SK-N-SH (cell line): ENCODE data around the gene CPA1. TPM values are rescaled to one million over a fixed set of nuclear protein-coding genes. Genes with fewer than 3 reads are reported as not detected.

Source experiments
- CTCF ChIA-PET: fragments of 300-600, 350-600 bp; formaldehyde crosslinking; extraction: SDS; loops from one replicate; lab custom pipeline; 2021; lab: Yijun Ruan, JAX
- POLR2A ChIA-PET: fragments of 350-600 bp; sonication (Branson Sonifier 250); formaldehyde crosslinking; extraction: SDS; loops from one replicate; lab custom pipeline; 2020; ENCODE audit warnings: antibody characterized with exemption, inconsistent platforms; lab: Yijun Ruan, JAX
- DNase-seq: peaks from one replicate; pipeline ENCODE4 v3.0.0; 2012
- H2AFZ ChIP-seq: fragments of 200-600 bp; sonication (generic); 2 replicates; pipeline ENCODE4 v1.8.1; 2016; ENCODE audit warnings: antibody characterized with exemption, mild to moderate bottlenecking, low read depth
- H3F3A ChIP-seq: fragments of 200-600 bp; sonication (generic); replicated peaks from 2 replicates; pipeline ENCODE3; 2016; ENCODE audit warnings: antibody characterized with exemption, mild to moderate bottlenecking; ENCODE audit not compliant: insufficient read depth
- H3K27ac ChIP-seq, 2 experiments: fragments of 200-500 bp in 1 of 2; fragments of 200-600 bp in 1 of 2; sonication (Bioruptor generic) in 1 of 2; sonication (generic), shearing (Covaris generic) in 1 of 2; 2 replicates each; pipeline versions ENCODE4 v1.5.1 to v1.6.1; 2014 to 2016; ENCODE audit warnings: low read depth in 2 of 2, inconsistent platforms in 1 of 2, low read length in 1 of 2, mild to moderate bottlenecking in 1 of 2, mixed read lengths in 1 of 2
- H3K27me3 ChIP-seq: fragments of 200-600 bp; sonication (generic), shearing (Covaris generic); 2 replicates; pipeline ENCODE4 v1.6.1; 2016; ENCODE audit warnings: mixed run types; ENCODE audit not compliant: insufficient read depth
- H3K36me3 ChIP-seq, 2 experiments: fragments of 200-500 bp in 1 of 2; fragments of 200-600 bp in 1 of 2; sonication (Bioruptor generic) in 1 of 2; sonication (generic) in 1 of 2; replicated peaks in 1 of 2; 2 replicates each; pipeline versions ENCODE3 to v1.5.1; 2014 to 2016; ENCODE audit warnings: low read length in 1 of 2, mild to moderate bottlenecking in 1 of 2; ENCODE audit not compliant: insufficient read depth in 2 of 2, control insufficient read depth in 1 of 2
- H3K4me1 ChIP-seq, 2 experiments: fragments of 200-500 bp in 1 of 2; fragments of 200-600 bp in 1 of 2; sonication (Bioruptor generic) in 1 of 2; sonication (generic), shearing (Covaris generic) in 1 of 2; 2 replicates each; pipeline versions ENCODE4 v1.5.1 to v1.6.1; 2014 to 2016; ENCODE audit warnings: low read depth in 1 of 2, low read length in 1 of 2, mixed run types in 1 of 2; ENCODE audit not compliant: insufficient read depth in 2 of 2, control insufficient read depth in 1 of 2
- H3K4me2 ChIP-seq: fragments of 200-600 bp; sonication (generic), shearing (Covaris generic); 2 replicates; pipeline ENCODE4 v1.6.1; 2017; ENCODE audit warnings: mixed run types
- H3K4me3 ChIP-seq, 2 experiments: fragments of 200-500 bp in 1 of 2; fragments of 200-600 bp in 1 of 2; sonication (Bioruptor generic) in 1 of 2; sonication (generic), shearing (Covaris generic) in 1 of 2; 2 replicates each; pipeline versions ENCODE4 v1.5.1 to v1.8.1; 2014 to 2016; ENCODE audit warnings: low read depth in 2 of 2, inconsistent platforms in 1 of 2, low read length in 1 of 2, mild to moderate bottlenecking in 1 of 2, mixed read lengths in 1 of 2, moderate library complexity in 1 of 2
- H3K79me2 ChIP-seq: fragments of 200-600 bp; sonication (generic); 2 replicates; pipeline ENCODE4 v1.8.1; 2017; ENCODE audit warnings: mild to moderate bottlenecking; ENCODE audit not compliant: insufficient read depth
- H3K9ac ChIP-seq: fragments of 200-600 bp; sonication (generic); 2 replicates; pipeline ENCODE4 v1.6.1; 2017; ENCODE audit warnings: mixed run types
- H3K9me2 ChIP-seq: fragments of 200-600 bp; sonication (generic); 2 replicates; pipeline ENCODE4 v1.6.1; 2017; ENCODE audit warnings: mixed run types
- H3K9me3 ChIP-seq: fragments of 200-600 bp; sonication (generic); 2 replicates; pipeline ENCODE4 v1.6.1; 2017; ENCODE audit warnings: mixed run types, mild to moderate bottlenecking, moderate library complexity
- H4K20me1 ChIP-seq: fragments of 200-600 bp; sonication (generic); 2 replicates; pipeline ENCODE4 v1.6.1; 2017; ENCODE audit warnings: mild to moderate bottlenecking, mixed run types; ENCODE audit not compliant: insufficient read depth
- IRF3 ChIP-seq: fragments of 150-350 bp; IDR thresholded peaks from 2 replicates; pipeline ENCODE4 v1.6.1; 2016; ENCODE audit warnings: mild to moderate bottlenecking, low read depth, low read length
- JUND ChIP-seq: IDR thresholded peaks from 2 replicates; pipeline ENCODE4 v1.4.0; 2012
- MEF2A ChIP-seq: IDR thresholded peaks from 2 replicates; pipeline ENCODE4 v1.4.0; 2012; ENCODE audit warnings: low read depth, borderline replicate concordance
- MXI1 ChIP-seq: IDR thresholded peaks from 2 replicates; pipeline ENCODE4 v1.6.1; 2012; ENCODE audit warnings: mild to moderate bottlenecking, low read depth, low read length, improper control_type of control experiment
- NFIC ChIP-seq: IDR thresholded peaks from 2 replicates; pipeline ENCODE4 v1.4.0; 2012; ENCODE audit warnings: borderline replicate concordance
- NRF1 ChIP-seq: IDR thresholded peaks from 2 replicates; pipeline ENCODE4 v1.6.1; 2012; ENCODE audit warnings: low read depth, mild to moderate bottlenecking, low read length
- PBX3 ChIP-seq: IDR thresholded peaks from 2 replicates; pipeline ENCODE4; 2012
- POLR2AphosphoS5 ChIP-seq: IDR thresholded peaks from 2 replicates; pipeline ENCODE4 v1.6.1; 2012; ENCODE audit warnings: low read depth, low read length
- RAD21 ChIP-seq: IDR thresholded peaks from 2 replicates; pipeline ENCODE4 v1.6.1; 2012; ENCODE audit warnings: mild to moderate bottlenecking, low read length
- RCOR1 ChIP-seq: fragments of 150-350 bp; IDR thresholded peaks from 2 replicates; pipeline ENCODE4 v1.6.1; 2017; ENCODE audit warnings: antibody characterized with exemption, low read length
- REST ChIP-seq: IDR thresholded peaks from 2 replicates; pipeline ENCODE4 v1.6.1; 2012; ENCODE audit warnings: mild to moderate bottlenecking, low read depth, low read length, moderate library complexity
- RFX5 ChIP-seq: IDR thresholded peaks from 2 replicates; pipeline ENCODE4 v1.6.1; 2012; ENCODE audit warnings: mild to moderate bottlenecking, improper control_type of control experiment, low read length
- RXRA ChIP-seq: IDR thresholded peaks from 2 replicates; pipeline ENCODE4 v1.4.0; 2012; ENCODE audit warnings: low read depth, mild to moderate bottlenecking, borderline replicate concordance
- SIN3A ChIP-seq: IDR thresholded peaks from 2 replicates; pipeline ENCODE4 v1.6.1; 2012; ENCODE audit warnings: low read depth, mild to moderate bottlenecking, low read length, moderate library complexity, borderline replicate concordance
- SMC3 ChIP-seq: IDR thresholded peaks from 2 replicates; pipeline ENCODE4 v1.6.1; 2012; ENCODE audit warnings: low read depth, low read length, improper control_type of control experiment
- TCF12 ChIP-seq: IDR thresholded peaks from 2 replicates; pipeline ENCODE4 v1.4.0; 2012
- TEAD4 ChIP-seq: IDR thresholded peaks from 2 replicates; pipeline ENCODE4 v1.4.0; 2012; ENCODE audit warnings: mild to moderate bottlenecking, borderline replicate concordance; ENCODE audit not compliant: insufficient read depth
- YY1 ChIP-seq: IDR thresholded peaks from 2 replicates; pipeline ENCODE4 v1.4.0; 2012; ENCODE audit warnings: low read depth, mild to moderate bottlenecking
- WGBS: methylation state at CpG from one replicate; pipeline ENCODE4 v1.1.6; 2017; ENCODE audit warnings: low lambda C conversion rate; 5-methylcytosine and 5-hydroxymethylcytosine counted together
- polyA plus RNA-seq, 3 experiments: library from polyadenylated mRNA; depleted of rRNA; stranded (reverse); fragments of >200 nt; gene quantifications; 2 replicates each; pipeline ENCODE4 v1.2.3, GENCODE V29; 2012
- TF ChIP-seq, protein P1 (sequence below): IDR thresholded peaks from 2 replicates; pipeline ENCODE4 v1.4.0; 2012; ENCODE audit warnings: low read depth
- TF ChIP-seq, protein P2 (sequence below): IDR thresholded peaks from 2 replicates; pipeline ENCODE4 v1.4.0; 2012; ENCODE audit warnings: low read depth, borderline replicate concordance

CPA1 gene
- polyA plus RNA-seq, 1 of the 3 experiments (the other 2 are of a cell fraction) = 0.05 TPM

DNA sequence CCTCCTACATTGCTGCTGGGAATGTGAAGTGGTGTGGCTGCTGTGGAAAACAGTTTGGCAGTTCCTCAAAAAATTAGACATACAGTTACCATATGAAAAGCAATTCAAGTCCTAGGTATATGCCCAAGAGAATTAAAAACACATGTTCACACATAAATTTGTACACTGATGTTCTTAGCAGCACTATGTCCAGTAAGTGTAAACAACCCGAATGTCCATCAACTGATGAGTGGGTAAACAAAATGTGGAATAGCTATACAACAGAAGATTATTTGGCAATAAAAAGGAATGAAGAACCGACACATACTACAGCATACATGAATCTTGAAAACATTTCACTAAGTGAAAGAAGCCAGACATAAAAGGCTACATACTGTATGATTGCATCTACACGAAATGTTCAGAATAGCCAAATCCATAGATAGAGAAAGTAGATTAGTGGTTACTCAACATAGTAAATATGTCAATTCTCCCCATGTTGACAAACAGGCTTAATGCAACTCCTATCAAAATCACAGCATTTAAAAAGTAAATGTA, 43.3 kb downstream of the CPA1 start:
- DNase-seq = no peak
- Histone ChIP-seq H3K27ac (no peak overlapping the region), H3K4me3 (no peak overlapping the region), H3K4me2 (no peak overlapping the region), H3K9me3 (no peaks in the 10 kb centered on the region), H3K9ac (no peak overlapping the region), H3F3A (peaks cover 5% of the 10 kb centered on the region), H3K79me2 (no peaks in the 10 kb centered on the region), H2AFZ (no peak overlapping the region), H3K9me2 (no peaks in the 10 kb centered on the region), H3K4me1 (peaks cover 4 to 11% of the 10 kb centered on the region in 2 experiments; a peak in 3 of 4 replicates), H3K27me3 (no peaks in the 10 kb centered on the region), H4K20me1 (no peaks in the 10 kb centered on the region), H3K36me3 (peaks cover 2 to 3% of the 10 kb centered on the region in 2 experiments)
- WGBS = 91% methylated on average over 3 of the region's 3 CpGs
- POLR2A ChIA-PET = interaction anchor here (0.6 to 1.2 kb wide), 2 partner anchors 17 to 944 kb away, joined by 4 to 5 read pairs; partner anchors contain the start of gene CEP41
- CTCF ChIA-PET = interaction anchor here (1.0 kb wide), 1 partner anchor 145 kb away, joined by 3 read pairs; no protein-coding TSS in a partner anchor
- no peak for TF ChIP-seq MXI1
- no peak for TF ChIP-seq JUND
- TF ChIP-seq MEF2A = no peak
- TF ChIP-seq RCOR1 = no peak
- TF ChIP-seq SMC3 = no peak
- no peak for TF ChIP-seq NFIC
- no peak for TF ChIP-seq POLR2AphosphoS5
- TF ChIP-seq, protein P1, sequence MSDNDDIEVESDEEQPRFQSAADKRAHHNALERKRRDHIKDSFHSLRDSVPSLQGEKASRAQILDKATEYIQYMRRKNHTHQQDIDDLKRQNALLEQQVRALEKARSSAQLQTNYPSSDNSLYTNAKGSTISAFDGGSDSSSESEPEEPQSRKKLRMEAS = no peak

- Histone ChIP-seq H3K27ac (no peak overlapping the region), H3K27me3 (no peaks in the 10 kb centered on the region), H3F3A (peaks cover 5% of the 10 kb centered on the region), H3K9me2 (no peaks in the 10 kb centered on the region), H3K9me3 (no peaks in the 10 kb centered on the region), H3K36me3 (peaks cover 2 to 3% of the 10 kb centered on the region in 2 experiments), H2AFZ (no peak overlapping the region), H3K9ac (no peak overlapping the region), H3K79me2 (no peaks in the 10 kb centered on the region), H4K20me1 (no peaks in the 10 kb centered on the region), H3K4me3 (no peak overlapping the region), H3K4me1 (peaks cover 8 to 17% of the 10 kb centered on the region in 2 experiments; a peak in 3 of 4 replicates), H3K4me2 (no peak overlapping the region)
- ChIA-PET POLR2A (no interaction called here), CTCF (no interaction called here)
- WGBS = 83% methylated on average over 4 of the region's 4 CpGs
- no peak for DNase-seq
- TF ChIP-seq REST (no peak), IRF3 (no peak), RFX5 (no peak), TEAD4 (no peak), RXRA (no peak), RAD21 (no peak), JUND (no peak), TCF12 (no peak), MXI1 (no peak), SIN3A (no peak), YY1 (no peak), PBX3 (no peak), NRF1 (no peak)
- TF ChIP-seq, protein P1 = no peak
- TF ChIP-seq, protein P2, sequence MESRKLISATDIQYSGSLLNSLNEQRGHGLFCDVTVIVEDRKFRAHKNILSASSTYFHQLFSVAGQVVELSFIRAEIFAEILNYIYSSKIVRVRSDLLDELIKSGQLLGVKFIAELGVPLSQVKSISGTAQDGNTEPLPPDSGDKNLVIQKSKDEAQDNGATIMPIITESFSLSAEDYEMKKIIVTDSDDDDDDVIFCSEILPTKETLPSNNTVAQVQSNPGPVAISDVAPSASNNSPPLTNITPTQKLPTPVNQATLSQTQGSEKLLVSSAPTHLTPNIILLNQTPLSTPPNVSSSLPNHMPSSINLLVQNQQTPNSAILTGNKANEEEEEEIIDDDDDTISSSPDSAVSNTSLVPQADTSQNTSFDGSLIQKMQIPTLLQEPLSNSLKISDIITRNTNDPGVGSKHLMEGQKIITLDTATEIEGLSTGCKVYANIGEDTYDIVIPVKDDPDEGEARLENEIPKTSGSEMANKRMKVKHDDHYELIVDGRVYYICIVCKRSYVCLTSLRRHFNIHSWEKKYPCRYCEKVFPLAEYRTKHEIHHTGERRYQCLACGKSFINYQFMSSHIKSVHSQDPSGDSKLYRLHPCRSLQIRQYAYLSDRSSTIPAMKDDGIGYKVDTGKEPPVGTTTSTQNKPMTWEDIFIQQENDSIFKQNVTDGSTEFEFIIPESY = no peak
Measured at GRCh38 chr7:130425796-130426195, 45.5 kb downstream of the CPA1 start.
